22Rv1 (cell line): ENCODE measurements around the gene ZNF483.
"Not testable (repeated sequence)": the region's sequence is repeated elsewhere in the genome, so short reads cannot be mapped to it uniquely, and the experiment has no call there.

ENCODE experiments used
- H3K27ac ChIP-seq: fragments of 450-650 bp; 2 replicates; pipeline ENCODE4 v1.5.1; 2017
- ZFX ChIP-seq: fragments of 450-650 bp; IDR thresholded peaks from 2 replicates; pipeline ENCODE4 v1.6.1; 2017; ENCODE audit warnings: antibody characterized with exemption, borderline replicate concordance
- TF ChIP-seq, protein P1 (sequence below): fragments of 450-650 bp; IDR thresholded peaks from 2 replicates; pipeline ENCODE4 v1.5.1; 2017; ENCODE audit warnings: mild to moderate bottlenecking

Gene ZNF483

GRCh38 chr9:111483858-111484571, 41.0 kb upstream of the ZNF483 start, which contains the start of gene ECPAS:
TSS of gene ECPAS (minus strand) at chr9:111484383. CDS start at chr9:111472918, 11,465 bp downstream.
- peak within 1 kb of the TSS; percentile 99 for H3K27ac ChIP-seq
- TF ChIP-seq ZFX = no peak
- TF ChIP-seq, protein P1, sequence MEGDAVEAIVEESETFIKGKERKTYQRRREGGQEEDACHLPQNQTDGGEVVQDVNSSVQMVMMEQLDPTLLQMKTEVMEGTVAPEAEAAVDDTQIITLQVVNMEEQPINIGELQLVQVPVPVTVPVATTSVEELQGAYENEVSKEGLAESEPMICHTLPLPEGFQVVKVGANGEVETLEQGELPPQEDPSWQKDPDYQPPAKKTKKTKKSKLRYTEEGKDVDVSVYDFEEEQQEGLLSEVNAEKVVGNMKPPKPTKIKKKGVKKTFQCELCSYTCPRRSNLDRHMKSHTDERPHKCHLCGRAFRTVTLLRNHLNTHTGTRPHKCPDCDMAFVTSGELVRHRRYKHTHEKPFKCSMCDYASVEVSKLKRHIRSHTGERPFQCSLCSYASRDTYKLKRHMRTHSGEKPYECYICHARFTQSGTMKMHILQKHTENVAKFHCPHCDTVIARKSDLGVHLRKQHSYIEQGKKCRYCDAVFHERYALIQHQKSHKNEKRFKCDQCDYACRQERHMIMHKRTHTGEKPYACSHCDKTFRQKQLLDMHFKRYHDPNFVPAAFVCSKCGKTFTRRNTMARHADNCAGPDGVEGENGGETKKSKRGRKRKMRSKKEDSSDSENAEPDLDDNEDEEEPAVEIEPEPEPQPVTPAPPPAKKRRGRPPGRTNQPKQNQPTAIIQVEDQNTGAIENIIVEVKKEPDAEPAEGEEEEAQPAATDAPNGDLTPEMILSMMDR = no peak

DNA sequence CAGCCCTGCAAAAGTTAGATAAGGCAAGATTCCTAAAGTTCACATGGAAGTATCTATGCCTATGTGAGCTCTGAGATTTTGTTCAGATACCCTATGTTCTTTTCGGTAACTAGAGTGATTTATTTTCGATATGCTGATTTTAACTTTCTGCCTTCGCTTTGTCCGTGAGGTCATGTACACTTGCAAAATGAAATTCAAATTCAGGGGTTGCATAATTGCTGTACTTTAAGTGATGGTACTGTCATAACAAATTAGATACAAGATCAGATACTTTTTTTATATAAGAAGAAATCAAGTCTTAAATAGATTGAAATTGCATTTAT, 40.4 kb upstream of the ZNF483 start:
- TF ChIP-seq ZFX = no peak
- TF ChIP-seq, protein P1 = no peak
- peak overlapping the region; percentile 99 for H3K27ac ChIP-seq

GRCh38 chr9:111497196-111497595, 27.8 kb upstream of the ZNF483 start:
- not testable (repeated sequence) for H3K27ac ChIP-seq

- H3K27ac ChIP-seq = no peak overlapping the region
- TF ChIP-seq, protein P1 = no peak
- no peak for TF ChIP-seq ZFX
These were observed 23.9 kb upstream of the ZNF483 start for GRCh38 chr9:111501005-111501562.

DNA sequence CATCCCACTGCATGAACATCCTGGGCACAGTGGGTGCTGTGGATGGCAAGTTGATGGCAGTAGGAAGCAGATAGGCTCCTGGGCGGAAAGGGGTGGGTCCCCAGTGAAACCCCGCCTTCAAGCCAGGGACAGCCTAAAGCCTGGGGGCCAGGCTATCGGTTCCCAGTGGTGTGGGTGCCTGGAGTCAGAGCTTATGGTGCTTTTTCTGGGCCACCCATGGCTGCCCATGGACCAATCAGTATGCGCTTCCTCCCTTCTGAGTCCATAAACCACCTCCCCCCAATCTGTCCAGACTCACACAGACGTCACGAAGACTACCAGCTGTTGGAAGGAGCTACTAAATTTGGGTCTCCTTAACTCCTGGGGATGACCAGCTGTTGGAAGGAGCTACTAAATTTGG, 23.3 kb upstream of the ZNF483 start:
- no peak for TF ChIP-seq ZFX
- TF ChIP-seq, protein P1 = no peak

GRCh38 chr9:111502506-111502905, 22.5 kb upstream of the ZNF483 start:
- no peak overlapping the region for H3K27ac ChIP-seq
- no peak for TF ChIP-seq ZFX
- TF ChIP-seq, protein P1 = no peak

More for the DNA sequence above, 23.3 kb upstream of the ZNF483 start:
- H3K27ac ChIP-seq = no peak overlapping the region

GRCh38 chr9:111511581-111511980, 13.4 kb upstream of the ZNF483 start:
- H3K27ac ChIP-seq = not testable (repeated sequence)

DNA sequence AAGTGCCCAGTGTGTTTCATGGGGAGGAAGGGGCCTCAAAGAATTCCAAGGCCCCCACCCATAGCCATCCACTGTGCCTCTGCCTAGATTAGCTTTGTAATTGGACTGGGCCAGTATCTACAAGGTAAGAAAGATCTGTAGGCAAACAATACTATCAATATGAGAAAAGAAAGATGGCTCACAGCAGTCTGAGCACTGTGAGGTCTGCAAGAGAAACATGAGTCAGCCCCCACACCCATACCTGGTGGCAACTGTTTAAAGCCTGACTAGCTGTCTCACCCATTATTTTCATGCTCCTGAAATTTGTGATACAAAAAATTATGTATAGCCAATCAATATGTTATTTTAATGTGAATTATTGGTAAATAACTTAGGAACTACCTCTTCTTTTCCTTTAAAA, 10.0 kb upstream of the ZNF483 start:
- no peak overlapping the region for H3K27ac ChIP-seq
- TF ChIP-seq, protein P1 = no peak
- TF ChIP-seq ZFX = no peak
